WTC11 (cell line): ENCODE measurements around the gene DTWD2. TPM values are rescaled to one million over a fixed set of nuclear protein-coding genes. Genes with fewer than 3 reads are reported as not detected.

Experiments used
- ATAC-seq: fragments of 200-7000 bp; cut with Tn5 transposase; 2 replicates; pipeline ENCODE4 v1.10.0; 2021; ENCODE audit warnings: mild to moderate bottlenecking, moderate library complexity
- CTCF ChIA-PET: fragments of 300-600 bp; sonication (Branson Sonifier 250); formaldehyde crosslinking; loops from one replicate; lab custom pipeline; 2021; ENCODE audit warnings: antibody characterized with exemption; lab: Charles Lee
- POLR2A ChIA-PET: fragments of 350-600 bp; sonication (Branson Sonifier 250); formaldehyde crosslinking; loops from one replicate; lab custom pipeline; 2021; ENCODE audit warnings: antibody characterized with exemption; lab: Charles Lee
- DNase-seq: peaks from one replicate; pipeline ENCODE4 v3.0.0; 2021; ENCODE audit warnings: low spot score
- H3K27ac Mint-ChIP-seq: 2 replicates; pipeline ENCODE4 v1.8.0; 2021; ENCODE audit warnings: mixed read lengths
- H3K27me3 Mint-ChIP-seq: 2 replicates; pipeline ENCODE4 v1.8.0; 2021; ENCODE audit warnings: low read depth, mild to moderate bottlenecking, moderate library complexity, mixed read lengths
- H3K36me3 Mint-ChIP-seq: 2 replicates; pipeline ENCODE4 v1.8.0; 2021; ENCODE audit warnings: mixed read lengths
- H3K4me1 Mint-ChIP-seq: 2 replicates; pipeline ENCODE4 v1.8.0; 2022; ENCODE audit warnings: mixed read lengths
- H3K4me3 Mint-ChIP-seq: 2 replicates; pipeline ENCODE4 v1.8.0; 2021; ENCODE audit warnings: mild to moderate bottlenecking, moderate library complexity, mixed read lengths
- H3K9me3 Mint-ChIP-seq: 2 replicates; pipeline ENCODE4 v1.8.0; 2021; ENCODE audit warnings: mixed read lengths
- ATF1 ChIP-seq: sonication (generic); formaldehyde crosslinking; IDR thresholded peaks from 2 replicates; pipeline ENCODE4 v1.8.1; 2023; ENCODE audit warnings: mild to moderate bottlenecking, moderate library complexity, missing genetic modification reagents
- CREB1 ChIP-seq: sonication (generic); formaldehyde crosslinking; IDR thresholded peaks from 2 replicates; pipeline ENCODE4 v1.8.0; 2023; ENCODE audit warnings: mild to moderate bottlenecking, missing genetic modification reagents
- ETV6 ChIP-seq: sonication (generic); formaldehyde crosslinking; IDR thresholded peaks from 2 replicates; pipeline ENCODE4 v1.8.1; 2022; ENCODE audit warnings: mild to moderate bottlenecking, missing genetic modification reagents
- FOXJ3 ChIP-seq: sonication (generic); formaldehyde crosslinking; IDR thresholded peaks from 2 replicates; pipeline ENCODE4 v1.9.0; 2021; ENCODE audit warnings: missing genetic modification reagents, mild to moderate bottlenecking, borderline replicate concordance
- FOXK1 ChIP-seq: sonication (generic); formaldehyde crosslinking; IDR thresholded peaks from 2 replicates; pipeline ENCODE4 v1.8.0; 2022; ENCODE audit warnings: mild to moderate bottlenecking, moderate library complexity, missing genetic modification reagents
- GRHL2 ChIP-seq: fragments of 250-450 bp; sonication (Bioruptor Pico); IDR thresholded peaks from 2 replicates; pipeline ENCODE4 v1.8.0; 2022; ENCODE audit warnings: mild to moderate bottlenecking, moderate library complexity; ENCODE audit not compliant: insufficient replicate concordance, severe bottlenecking
- GTF2I ChIP-seq: fragments of 250-450 bp; sonication (Bioruptor Pico); conservative IDR thresholded peaks from 2 replicates; pipeline ENCODE4 v1.4.0; 2021; ENCODE audit warnings: mild to moderate bottlenecking
- JUN ChIP-seq: sonication (generic); formaldehyde crosslinking; IDR thresholded peaks from 2 replicates; pipeline ENCODE4 v1.8.0; 2023; ENCODE audit warnings: mild to moderate bottlenecking, missing genetic modification reagents
- MXD4 ChIP-seq: fragments of 250-450 bp; sonication (Bioruptor Pico); IDR thresholded peaks from 2 replicates; pipeline ENCODE4 v1.8.0; 2021; ENCODE audit warnings: mild to moderate bottlenecking, moderate library complexity, borderline replicate concordance
- NR2C2 ChIP-seq: sonication (generic); formaldehyde crosslinking; IDR thresholded peaks from 2 replicates; pipeline ENCODE4 v1.8.0; 2022; ENCODE audit warnings: mild to moderate bottlenecking, missing genetic modification reagents
- RELA ChIP-seq: sonication (generic); formaldehyde crosslinking; IDR thresholded peaks from 2 replicates; pipeline ENCODE4 v1.8.1; 2022; ENCODE audit warnings: missing genetic modification reagents, mild to moderate bottlenecking, borderline replicate concordance
- RORB ChIP-seq: fragments of 250-450 bp; sonication (Bioruptor Pico); IDR thresholded peaks from 2 replicates; pipeline ENCODE4 v1.9.0; 2021; ENCODE audit warnings: mild to moderate bottlenecking
- SMAD4 ChIP-seq: sonication (generic); formaldehyde crosslinking; IDR thresholded peaks from 2 replicates; pipeline ENCODE4 v1.8.0; 2022; ENCODE audit warnings: mild to moderate bottlenecking, missing genetic modification reagents
- SOX15 ChIP-seq: fragments of 250-450 bp; sonication (Bioruptor Pico); IDR thresholded peaks from 2 replicates; pipeline ENCODE4 v1.9.0; 2021; ENCODE audit warnings: mild to moderate bottlenecking
- SP1 ChIP-seq: sonication (generic); formaldehyde crosslinking; conservative IDR thresholded peaks from 2 replicates; pipeline ENCODE4 v1.8.1; 2022; ENCODE audit warnings: missing genetic modification reagents
- TEAD1 ChIP-seq: sonication (generic); formaldehyde crosslinking; IDR thresholded peaks from 2 replicates; pipeline ENCODE4 v1.8.0; 2022; ENCODE audit warnings: mild to moderate bottlenecking, missing genetic modification reagents
- TEAD4 ChIP-seq: sonication (generic); formaldehyde crosslinking; IDR thresholded peaks from 2 replicates; pipeline ENCODE4 v1.8.0; 2022; ENCODE audit warnings: mild to moderate bottlenecking, missing genetic modification reagents
- ZNF138 ChIP-seq: sonication (generic); formaldehyde crosslinking; conservative IDR thresholded peaks from 2 replicates; pipeline ENCODE4 v1.8.1; 2022; ENCODE audit warnings: mild to moderate bottlenecking, moderate library complexity, missing genetic modification reagents
- ZNF263 ChIP-seq: sonication (generic); formaldehyde crosslinking; IDR thresholded peaks from 2 replicates; pipeline ENCODE4 v1.8.1; 2022; ENCODE audit warnings: low read depth, mild to moderate bottlenecking, moderate library complexity, missing genetic modification reagents
- total RNA-seq: library from RNA; stranded (reverse); gene quantifications from 3 replicates; pipeline ENCODE4 v1.2.3, GENCODE V29; 2021
- TF ChIP-seq, protein P1 (sequence below): sonication (generic); formaldehyde crosslinking; IDR thresholded peaks from 2 replicates; pipeline ENCODE4 v1.8.1; 2023; ENCODE audit warnings: mild to moderate bottlenecking, missing genetic modification reagents, moderate library complexity
- TF ChIP-seq, protein P2 (sequence below): sonication (generic); formaldehyde crosslinking; IDR thresholded peaks from 2 replicates; pipeline ENCODE4 v1.8.1; 2023; ENCODE audit warnings: mild to moderate bottlenecking, missing genetic modification reagents, borderline replicate concordance
- TF ChIP-seq, protein P3 (sequence below): sonication (generic); formaldehyde crosslinking; IDR thresholded peaks from 2 replicates; pipeline ENCODE4 v1.8.0; 2023; ENCODE audit warnings: missing genetic modification reagents
- TF ChIP-seq, protein P4 (sequence below): sonication (generic); formaldehyde crosslinking; IDR thresholded peaks from 2 replicates; pipeline ENCODE4 v1.8.0; 2022; ENCODE audit warnings: missing genetic modification reagents
- TF ChIP-seq, protein P5 (sequence below): fragments of 250-450 bp; sonication (Bioruptor Pico); IDR thresholded peaks from 2 replicates; pipeline ENCODE4 v1.8.0; 2021; ENCODE audit warnings: mild to moderate bottlenecking
- TF ChIP-seq, protein P6 (sequence below): sonication (generic); formaldehyde crosslinking; IDR thresholded peaks from 2 replicates; pipeline ENCODE4 v1.8.1; 2022; ENCODE audit warnings: missing genetic modification reagents, borderline replicate concordance

The DTWD2 gene
- total RNA-seq, 1 experiment from 2014 or later, result 13.1 TPM

DNA sequence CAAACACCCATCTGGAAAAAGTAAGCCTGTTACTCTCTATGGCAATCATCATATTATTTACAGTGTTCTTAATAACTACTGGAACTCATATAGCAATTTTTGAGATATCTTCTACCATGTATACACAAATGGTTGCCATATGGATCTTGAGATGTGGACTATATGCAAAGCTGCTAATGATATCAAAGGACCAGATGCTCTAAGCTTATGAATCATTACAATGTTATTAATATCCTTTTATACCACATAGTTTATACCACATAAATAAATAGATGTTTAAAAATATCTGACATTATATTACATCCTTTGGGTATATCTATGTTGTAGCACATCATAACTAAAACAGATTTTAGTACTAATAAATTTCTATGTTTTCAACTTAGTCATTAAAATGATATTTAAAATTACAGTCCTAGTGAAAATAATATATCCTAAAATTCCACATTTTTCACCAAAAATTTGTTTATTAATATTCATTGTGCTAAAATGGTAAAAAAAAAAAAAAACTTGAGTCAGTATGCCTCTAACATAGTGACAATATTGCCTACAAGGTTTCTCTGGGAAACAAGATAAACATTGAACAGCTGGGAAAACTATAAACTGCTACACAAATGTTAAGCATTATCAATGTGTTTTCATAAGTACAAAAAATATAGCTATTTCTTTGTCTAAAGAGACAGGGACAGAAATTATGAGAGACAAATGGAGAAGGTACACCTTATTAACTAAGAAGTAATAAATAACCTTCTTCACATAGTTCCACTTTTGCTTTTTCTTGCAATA lies 85.5 kb downstream of the DTWD2 start:
- Mint-ChIP-seq H3K27me3 (no peaks in the 10 kb centered on the region), H3K4me1 (peaks cover 20% of the 10 kb centered on the region), H3K9me3 (no peaks in the 10 kb centered on the region), H3K4me3 (no peak overlapping the region), H3K27ac (no peak overlapping the region), H3K36me3 (no peaks in the 10 kb centered on the region)
- DNase-seq (no peak), ATAC-seq (no peak)
- no peak for TF ChIP-seq FOXJ3 (CRISPR knock-in tag)
- no peak for TF ChIP-seq ATF1 (CRISPR knock-in tag)
- no peak for TF ChIP-seq GTF2I
- TF ChIP-seq ZNF263 (CRISPR knock-in tag), result no peak
- TF ChIP-seq ETV6 (CRISPR knock-in tag), result no peak
- TF ChIP-seq, protein P1, sequence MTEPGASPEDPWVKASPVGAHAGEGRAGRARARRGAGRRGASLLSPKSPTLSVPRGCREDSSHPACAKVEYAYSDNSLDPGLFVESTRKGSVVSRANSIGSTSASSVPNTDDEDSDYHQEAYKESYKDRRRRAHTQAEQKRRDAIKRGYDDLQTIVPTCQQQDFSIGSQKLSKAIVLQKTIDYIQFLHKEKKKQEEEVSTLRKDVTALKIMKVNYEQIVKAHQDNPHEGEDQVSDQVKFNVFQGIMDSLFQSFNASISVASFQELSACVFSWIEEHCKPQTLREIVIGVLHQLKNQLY, result no peak
- TF ChIP-seq TEAD4 (CRISPR knock-in tag), result no peak
- TF ChIP-seq SMAD4 (CRISPR knock-in tag), result no peak
- TF ChIP-seq RORB (CRISPR knock-in tag), result no peak
- TF ChIP-seq, protein P2, sequence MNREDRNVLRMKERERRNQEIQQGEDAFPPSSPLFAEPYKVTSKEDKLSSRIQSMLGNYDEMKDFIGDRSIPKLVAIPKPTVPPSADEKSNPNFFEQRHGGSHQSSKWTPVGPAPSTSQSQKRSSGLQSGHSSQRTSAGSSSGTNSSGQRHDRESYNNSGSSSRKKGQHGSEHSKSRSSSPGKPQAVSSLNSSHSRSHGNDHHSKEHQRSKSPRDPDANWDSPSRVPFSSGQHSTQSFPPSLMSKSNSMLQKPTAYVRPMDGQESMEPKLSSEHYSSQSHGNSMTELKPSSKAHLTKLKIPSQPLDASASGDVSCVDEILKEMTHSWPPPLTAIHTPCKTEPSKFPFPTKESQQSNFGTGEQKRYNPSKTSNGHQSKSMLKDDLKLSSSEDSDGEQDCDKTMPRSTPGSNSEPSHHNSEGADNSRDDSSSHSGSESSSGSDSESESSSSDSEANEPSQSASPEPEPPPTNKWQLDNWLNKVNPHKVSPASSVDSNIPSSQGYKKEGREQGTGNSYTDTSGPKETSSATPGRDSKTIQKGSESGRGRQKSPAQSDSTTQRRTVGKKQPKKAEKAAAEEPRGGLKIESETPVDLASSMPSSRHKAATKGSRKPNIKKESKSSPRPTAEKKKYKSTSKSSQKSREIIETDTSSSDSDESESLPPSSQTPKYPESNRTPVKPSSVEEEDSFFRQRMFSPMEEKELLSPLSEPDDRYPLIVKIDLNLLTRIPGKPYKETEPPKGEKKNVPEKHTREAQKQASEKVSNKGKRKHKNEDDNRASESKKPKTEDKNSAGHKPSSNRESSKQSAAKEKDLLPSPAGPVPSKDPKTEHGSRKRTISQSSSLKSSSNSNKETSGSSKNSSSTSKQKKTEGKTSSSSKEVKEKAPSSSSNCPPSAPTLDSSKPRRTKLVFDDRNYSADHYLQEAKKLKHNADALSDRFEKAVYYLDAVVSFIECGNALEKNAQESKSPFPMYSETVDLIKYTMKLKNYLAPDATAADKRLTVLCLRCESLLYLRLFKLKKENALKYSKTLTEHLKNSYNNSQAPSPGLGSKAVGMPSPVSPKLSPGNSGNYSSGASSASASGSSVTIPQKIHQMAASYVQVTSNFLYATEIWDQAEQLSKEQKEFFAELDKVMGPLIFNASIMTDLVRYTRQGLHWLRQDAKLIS (CRISPR knock-in tag), result no peak
- no peak for TF ChIP-seq SOX15 (CRISPR knock-in tag)
- TF ChIP-seq RELA (CRISPR knock-in tag), result no peak
- no peak for TF ChIP-seq NR2C2 (CRISPR knock-in tag)
- TF ChIP-seq CREB1 (CRISPR knock-in tag), result no peak
- TF ChIP-seq TEAD1 (CRISPR knock-in tag), result no peak
- no peak for TF ChIP-seq ZNF138 (CRISPR knock-in tag)
- CTCF ChIA-PET, result interaction anchor here (0.8 kb wide), 1 partner anchor 11 kb away, joined by 3 read pairs; no protein-coding TSS in a partner anchor
- POLR2A ChIA-PET, result no interaction called here

DNA sequence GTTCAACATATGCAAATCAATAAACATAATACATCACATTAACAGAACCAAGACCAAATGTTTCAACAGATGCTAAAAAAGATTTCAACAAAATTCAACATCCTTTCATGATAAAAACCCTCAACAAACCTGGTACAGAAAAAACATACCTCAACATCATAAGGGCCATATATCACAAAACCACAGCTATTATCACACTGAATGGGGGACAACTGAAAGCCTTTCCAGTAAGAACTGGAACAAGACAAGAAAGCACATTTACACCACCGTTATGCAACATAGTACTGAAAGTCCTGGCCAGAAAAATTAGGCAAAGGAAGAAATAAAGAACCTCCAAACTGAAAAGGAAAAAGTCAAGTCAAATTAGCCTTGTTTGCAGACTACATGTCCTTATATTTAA lies 93.6 kb downstream of the DTWD2 start:
- H3K27me3 Mint-ChIP-seq, result no peaks in the 10 kb centered on the region
- ChIA-PET POLR2A (no interaction called here), CTCF (no interaction called here)
- no peak for DNase-seq
- H3K36me3 Mint-ChIP-seq, result no peaks in the 10 kb centered on the region
- no peaks in the 10 kb centered on the region for H3K9me3 Mint-ChIP-seq
- H3K4me3 Mint-ChIP-seq, result no peak overlapping the region
- no peak for ATAC-seq
- H3K27ac Mint-ChIP-seq, result no peak overlapping the region
- peaks cover 4% of the 10 kb centered on the region for H3K4me1 Mint-ChIP-seq
- TF ChIP-seq, protein P3, sequence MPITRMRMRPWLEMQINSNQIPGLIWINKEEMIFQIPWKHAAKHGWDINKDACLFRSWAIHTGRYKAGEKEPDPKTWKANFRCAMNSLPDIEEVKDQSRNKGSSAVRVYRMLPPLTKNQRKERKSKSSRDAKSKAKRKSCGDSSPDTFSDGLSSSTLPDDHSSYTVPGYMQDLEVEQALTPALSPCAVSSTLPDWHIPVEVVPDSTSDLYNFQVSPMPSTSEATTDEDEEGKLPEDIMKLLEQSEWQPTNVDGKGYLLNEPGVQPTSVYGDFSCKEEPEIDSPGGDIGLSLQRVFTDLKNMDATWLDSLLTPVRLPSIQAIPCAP (CRISPR knock-in tag), result no peak
- TF ChIP-seq, protein P4, sequence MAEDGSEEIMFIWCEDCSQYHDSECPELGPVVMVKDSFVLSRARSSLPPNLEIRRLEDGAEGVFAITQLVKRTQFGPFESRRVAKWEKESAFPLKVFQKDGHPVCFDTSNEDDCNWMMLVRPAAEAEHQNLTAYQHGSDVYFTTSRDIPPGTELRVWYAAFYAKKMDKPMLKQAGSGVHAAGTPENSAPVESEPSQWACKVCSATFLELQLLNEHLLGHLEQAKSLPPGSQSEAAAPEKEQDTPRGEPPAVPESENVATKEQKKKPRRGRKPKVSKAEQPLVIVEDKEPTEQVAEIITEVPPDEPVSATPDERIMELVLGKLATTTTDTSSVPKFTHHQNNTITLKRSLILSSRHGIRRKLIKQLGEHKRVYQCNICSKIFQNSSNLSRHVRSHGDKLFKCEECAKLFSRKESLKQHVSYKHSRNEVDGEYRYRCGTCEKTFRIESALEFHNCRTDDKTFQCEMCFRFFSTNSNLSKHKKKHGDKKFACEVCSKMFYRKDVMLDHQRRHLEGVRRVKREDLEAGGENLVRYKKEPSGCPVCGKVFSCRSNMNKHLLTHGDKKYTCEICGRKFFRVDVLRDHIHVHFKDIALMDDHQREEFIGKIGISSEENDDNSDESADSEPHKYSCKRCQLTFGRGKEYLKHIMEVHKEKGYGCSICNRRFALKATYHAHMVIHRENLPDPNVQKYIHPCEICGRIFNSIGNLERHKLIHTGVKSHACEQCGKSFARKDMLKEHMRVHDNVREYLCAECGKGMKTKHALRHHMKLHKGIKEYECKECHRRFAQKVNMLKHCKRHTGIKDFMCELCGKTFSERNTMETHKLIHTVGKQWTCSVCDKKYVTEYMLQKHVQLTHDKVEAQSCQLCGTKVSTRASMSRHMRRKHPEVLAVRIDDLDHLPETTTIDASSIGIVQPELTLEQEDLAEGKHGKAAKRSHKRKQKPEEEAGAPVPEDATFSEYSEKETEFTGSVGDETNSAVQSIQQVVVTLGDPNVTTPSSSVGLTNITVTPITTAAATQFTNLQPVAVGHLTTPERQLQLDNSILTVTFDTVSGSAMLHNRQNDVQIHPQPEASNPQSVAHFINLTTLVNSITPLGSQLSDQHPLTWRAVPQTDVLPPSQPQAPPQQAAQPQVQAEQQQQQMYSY (CRISPR knock-in tag), result no peak
- TF ChIP-seq GRHL2 (no peak), FOXK1 (CRISPR knock-in tag) (no peak), MXD4 (CRISPR knock-in tag) (no peak), JUN (CRISPR knock-in tag) (no peak), SP1 (CRISPR knock-in tag) (no peak)
- TF ChIP-seq, protein P5, sequence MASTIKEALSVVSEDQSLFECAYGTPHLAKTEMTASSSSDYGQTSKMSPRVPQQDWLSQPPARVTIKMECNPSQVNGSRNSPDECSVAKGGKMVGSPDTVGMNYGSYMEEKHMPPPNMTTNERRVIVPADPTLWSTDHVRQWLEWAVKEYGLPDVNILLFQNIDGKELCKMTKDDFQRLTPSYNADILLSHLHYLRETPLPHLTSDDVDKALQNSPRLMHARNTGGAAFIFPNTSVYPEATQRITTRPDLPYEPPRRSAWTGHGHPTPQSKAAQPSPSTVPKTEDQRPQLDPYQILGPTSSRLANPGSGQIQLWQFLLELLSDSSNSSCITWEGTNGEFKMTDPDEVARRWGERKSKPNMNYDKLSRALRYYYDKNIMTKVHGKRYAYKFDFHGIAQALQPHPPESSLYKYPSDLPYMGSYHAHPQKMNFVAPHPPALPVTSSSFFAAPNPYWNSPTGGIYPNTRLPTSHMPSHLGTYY, result no peak
- TF ChIP-seq, protein P6, sequence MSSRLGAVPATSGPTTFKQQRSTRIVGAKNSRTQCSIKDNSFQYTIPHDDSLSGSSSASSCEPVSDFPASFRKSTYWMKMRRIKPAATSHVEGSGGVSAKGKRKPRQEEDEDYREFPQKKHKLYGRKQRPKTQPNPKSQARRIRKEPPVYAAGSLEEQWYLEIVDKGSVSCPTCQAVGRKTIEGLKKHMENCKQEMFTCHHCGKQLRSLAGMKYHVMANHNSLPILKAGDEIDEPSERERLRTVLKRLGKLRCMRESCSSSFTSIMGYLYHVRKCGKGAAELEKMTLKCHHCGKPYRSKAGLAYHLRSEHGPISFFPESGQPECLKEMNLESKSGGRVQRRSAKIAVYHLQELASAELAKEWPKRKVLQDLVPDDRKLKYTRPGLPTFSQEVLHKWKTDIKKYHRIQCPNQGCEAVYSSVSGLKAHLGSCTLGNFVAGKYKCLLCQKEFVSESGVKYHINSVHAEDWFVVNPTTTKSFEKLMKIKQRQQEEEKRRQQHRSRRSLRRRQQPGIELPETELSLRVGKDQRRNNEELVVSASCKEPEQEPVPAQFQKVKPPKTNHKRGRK (CRISPR knock-in tag), result no peak
- TF ChIP-seq, all 79 proteins: peak for 0
